Suppressor macrophage (primary cell): ENCODE measurements around the gene PKM.

Source experiments
- DNase-seq, 4 experiments: peaks; one replicate each; pipeline ENCODE4 v3.0.0-alpha.2; 2020 to 2022

Gene PKM

DNA sequence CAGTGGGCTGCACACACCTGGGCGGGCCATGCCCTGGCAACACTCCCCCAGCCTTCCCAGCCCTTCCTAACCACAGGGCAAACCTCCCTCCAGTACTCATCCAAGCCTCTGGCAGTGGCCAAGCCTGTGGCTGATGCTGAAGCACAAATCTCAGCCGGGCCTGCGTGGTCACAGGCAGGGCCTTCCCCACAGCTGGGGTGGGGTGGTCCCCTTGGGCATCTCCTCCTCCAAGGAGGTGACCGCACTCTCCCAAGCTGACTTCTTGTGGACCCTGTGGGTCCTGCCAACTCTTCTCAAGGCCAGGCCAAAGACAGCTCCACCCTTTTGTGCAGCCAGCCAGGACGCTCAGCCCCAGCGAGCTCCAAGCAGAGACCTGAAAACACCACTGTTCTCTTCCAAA is 54.8 kb downstream of the PKM start:
- no peak for DNase-seq

DNA sequence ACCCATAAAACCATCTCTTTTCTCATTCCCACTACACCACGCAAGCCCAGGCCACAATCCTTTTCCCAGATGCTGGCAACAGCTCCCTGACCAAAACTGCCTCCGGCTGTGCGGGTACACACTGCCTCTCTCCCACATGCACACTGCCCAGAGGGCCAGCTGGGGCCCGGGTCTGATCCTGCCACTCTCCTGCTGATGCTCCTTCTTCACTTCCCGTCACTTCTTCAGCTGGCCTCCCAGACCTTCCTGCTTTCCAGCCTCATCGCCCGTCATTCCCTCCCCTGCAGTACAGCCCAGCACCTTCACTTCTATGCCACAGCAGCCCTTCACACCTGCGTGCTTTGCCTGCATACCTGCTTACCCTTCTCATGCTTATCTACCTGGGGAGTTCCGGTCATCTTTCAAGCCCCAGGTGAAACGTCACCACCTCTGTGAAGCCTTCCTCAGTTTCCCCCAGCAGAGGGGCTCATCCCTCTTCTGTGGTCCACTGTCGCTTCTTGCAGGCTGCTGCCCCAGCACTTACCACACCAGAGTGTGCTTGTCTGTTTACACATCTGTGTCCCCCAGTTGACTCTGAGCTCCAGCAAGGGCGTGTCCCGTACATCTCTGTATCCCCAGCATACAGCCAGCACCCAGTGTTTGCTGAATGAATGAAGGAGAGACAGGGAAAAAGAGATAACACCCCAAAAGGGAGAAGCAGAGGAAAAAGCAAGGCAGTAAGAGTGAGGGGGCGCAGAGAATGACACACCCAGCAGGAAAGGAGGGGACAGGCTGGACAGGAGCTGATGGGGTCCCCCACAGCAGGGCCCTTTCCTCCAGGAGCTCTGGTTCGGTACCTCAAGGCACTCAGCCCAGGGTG is 55.6 kb downstream of the PKM start:
- no peak for DNase-seq

GRCh38 chr15:72174551-72175165 is 56.3 kb downstream of the PKM start:
- no peak for DNase-seq

- DNase-seq, result no peak
Observed at GRCh38 chr15:72173864-72174550, 57.0 kb downstream of the PKM start.

GRCh38 chr15:72173401-72173800 is 57.6 kb downstream of the PKM start:
- DNase-seq, result no peak

DNA sequence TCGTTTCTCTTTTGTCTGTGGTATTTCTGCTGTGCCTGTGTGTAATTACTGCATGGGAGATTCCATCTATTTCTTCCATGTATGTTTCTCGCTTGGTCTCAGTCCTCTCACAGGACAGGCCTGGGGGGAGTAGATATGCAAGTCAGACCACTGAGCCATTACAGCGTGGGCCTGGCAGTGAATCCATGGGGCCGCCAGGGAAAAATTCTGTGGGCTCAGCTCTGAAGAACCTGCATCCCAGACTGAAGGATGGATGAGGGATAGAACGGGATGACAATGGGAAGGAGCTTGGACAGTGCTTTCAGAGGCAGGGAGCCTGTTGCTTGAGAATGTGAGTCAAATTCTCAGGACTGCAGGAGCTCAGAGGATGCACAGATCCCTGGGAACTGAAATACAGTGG is 58.2 kb downstream of the PKM start:
- DNase-seq, result no peak

DNA sequence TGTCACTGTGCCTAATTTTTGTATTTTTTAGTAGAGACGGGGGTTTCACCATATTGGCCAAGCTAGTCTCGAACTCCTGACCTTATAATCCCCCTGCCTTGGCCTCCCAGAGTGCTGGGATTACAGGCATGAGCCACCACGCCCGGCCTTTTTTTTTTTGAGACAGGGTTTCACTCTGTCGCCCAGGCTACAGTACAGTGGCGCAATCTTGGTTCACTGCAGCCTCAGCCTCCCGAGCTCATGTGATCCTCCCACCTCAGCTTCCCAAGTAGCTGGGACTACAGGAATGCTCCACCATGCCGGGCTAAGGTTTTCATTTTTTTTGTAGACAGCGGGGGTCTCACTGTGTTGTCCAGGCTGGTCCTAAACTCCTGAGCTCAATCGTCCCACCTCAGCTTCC is 59.0 kb downstream of the PKM start:
- DNase-seq, result peak in 3 of 4 experiments; percentile 9 to 48 (median 24)

DNA sequence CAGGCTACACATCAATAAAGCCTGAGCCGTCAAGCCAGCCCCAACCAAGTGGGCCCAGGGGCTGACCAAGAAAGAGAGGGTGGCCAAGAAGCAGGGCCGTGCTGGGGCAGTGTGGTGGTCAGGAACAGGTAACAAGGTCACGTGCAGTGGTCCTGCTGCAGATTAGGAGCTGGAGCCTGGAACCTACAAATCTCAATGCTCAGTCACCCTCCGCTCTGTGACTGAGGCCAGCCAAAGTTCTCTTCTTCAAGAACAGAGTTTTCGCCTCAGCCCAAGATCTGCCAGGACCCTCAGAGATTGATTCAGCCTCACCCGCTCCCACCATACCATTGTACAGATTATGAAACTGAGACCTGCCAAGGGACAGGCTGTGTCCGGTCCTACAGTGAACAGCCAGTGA is 60.3 kb downstream of the PKM start:
- DNase-seq, result no peak

DNA sequence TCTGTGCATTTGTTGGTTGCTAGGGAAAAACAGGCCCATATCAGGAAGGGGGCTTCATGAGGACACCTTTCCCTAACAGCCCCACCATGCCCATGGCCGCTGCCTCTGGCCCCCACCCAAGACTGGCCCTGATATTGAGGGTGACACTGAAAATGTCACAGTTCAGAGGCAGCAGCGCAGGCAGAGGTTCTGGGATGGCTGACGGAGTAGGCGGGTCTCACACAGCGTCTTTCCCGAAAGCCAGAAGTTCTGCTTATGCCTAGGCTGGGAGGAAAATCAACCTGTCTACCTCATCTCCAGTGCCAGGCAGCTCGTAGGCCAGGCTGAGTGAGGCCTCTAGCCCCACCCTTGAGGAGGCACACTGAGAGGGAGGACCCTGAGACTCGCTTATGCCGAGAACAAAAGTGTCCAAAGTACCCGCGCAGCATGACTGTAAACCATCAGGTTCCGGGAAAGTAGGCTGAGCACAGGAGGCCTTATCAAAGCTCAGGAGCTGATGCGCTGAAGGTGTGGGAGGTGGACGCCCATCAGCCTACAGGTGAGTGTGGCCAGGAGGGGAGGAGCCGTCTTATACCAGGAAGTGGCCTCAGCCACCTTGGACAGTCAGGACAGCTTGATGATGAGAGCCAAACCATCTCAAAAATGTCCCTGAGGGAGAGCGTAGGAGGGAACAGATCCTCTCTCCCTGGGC is 60.9 kb downstream of the PKM start:
- DNase-seq, result no peak

- DNase-seq, result no peak
Observed at GRCh38 chr15:72169236-72169920, 61.6 kb downstream of the PKM start.

GRCh38 chr15:72168808-72169190 is 62.2 kb downstream of the PKM start:
- DNase-seq, result no peak

DNA sequence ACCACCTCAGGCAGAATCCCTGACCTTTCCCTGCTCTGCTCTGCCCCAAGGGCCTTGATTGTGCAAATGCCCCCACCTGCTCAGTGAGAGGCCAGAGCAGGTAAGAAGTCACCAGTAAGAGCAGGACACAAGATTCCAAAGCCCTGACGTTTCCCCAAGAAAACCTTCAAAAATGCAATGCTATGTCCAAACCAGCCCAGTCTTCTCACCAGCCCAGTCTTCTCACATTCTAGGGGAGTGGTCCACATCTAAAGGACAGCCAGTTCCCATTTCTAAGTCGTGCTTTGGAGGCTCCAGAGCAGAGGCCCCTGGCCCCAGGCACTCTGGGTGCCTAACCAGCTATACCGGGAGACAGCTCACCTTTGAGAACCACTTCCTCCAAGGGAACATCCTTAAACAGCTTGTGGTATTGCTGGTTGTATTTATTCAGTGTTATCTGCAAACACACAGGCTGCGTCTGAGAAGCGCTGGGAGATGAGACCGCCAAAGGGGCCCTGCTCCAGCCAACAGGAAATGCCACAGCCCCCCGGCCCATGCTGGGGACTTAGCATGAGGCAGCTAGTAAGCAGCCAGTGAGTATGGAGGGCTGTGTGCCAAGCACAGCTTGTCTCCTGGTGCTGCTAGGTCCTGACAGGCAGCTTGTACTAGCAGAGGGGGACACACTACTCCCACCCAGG is 62.7 kb downstream of the PKM start:
- no peak for DNase-seq

- no peak for DNase-seq
Observed at GRCh38 chr15:72167445-72167844, 63.5 kb downstream of the PKM start.

DNA sequence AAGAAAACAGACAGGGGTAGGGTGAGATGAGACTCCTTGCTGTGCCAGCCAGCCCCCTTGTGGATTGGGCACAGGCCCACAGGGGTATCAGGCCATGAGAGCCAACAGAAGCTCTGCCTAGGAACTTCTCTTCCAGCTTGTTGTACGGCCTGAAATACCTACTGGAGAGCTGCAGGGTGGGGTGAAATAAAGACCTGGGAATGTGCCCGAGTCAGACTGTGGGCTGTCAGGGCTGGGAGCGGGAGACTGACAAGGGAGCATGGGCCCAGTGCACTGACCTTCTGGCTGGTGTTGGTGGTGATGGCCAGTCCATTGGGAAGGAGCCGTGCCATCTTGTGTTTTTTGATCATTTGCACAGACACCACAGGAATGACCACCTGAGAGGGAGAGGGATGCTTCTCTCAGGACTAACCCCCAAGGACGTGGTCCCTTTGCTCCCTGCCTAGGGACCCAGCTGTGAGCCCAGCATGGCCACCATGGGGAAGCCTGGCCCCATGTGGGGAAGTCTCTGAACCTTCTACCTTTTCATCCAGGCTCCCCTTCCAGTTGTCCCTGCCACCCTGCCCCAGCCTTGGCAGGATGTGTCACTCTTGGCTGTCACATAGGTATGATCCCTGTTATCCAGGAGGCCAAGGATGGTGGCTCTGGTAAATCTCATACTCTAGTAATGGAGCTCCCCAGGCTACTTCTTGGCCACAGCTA is 64.1 kb downstream of the PKM start:
- DNase-seq, result no peak

- DNase-seq, result no peak
Observed at GRCh38 chr15:72163719-72164118, 67.3 kb downstream of the PKM start.

GRCh38 chr15:72162569-72162968 is 68.4 kb downstream of the PKM start:
- no peak for DNase-seq

DNA sequence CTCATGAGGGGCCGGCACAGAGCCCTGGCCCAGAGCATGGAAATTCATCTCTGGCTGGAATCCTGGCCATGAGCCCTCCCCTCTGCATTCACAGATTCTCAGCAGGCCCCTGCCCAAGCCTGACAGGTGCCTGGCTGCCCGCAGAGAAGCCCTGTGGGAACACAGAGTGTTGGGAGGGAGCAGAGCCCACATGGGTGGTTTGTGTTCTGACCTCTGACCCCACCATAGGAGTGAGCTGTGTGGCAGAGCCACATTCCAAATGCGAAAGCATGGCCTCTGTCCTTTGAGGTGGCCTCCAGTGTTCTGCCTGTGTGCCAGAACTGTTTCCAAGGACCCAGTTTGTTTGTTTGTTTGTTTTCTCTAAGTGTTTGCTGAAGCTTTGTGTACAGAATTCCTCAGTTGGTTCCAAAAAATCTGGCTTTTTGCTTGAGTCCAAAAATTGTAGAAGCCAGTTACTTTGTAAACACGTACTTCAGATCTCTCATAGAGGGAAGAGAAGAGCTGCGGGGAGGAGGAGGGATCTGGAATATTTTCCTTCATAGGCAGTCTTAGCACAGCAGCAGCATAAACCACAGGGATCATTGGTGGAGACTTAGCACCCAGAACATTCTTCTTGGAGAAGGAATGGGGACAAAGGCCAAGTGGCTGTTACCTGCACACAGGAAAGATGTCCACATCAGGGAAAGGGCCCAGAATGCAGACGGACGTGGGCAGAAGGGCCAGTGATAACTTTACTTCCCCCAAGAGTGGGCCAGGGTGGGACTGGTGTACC is 69.4 kb downstream of the PKM start:
- no peak for DNase-seq

DNA sequence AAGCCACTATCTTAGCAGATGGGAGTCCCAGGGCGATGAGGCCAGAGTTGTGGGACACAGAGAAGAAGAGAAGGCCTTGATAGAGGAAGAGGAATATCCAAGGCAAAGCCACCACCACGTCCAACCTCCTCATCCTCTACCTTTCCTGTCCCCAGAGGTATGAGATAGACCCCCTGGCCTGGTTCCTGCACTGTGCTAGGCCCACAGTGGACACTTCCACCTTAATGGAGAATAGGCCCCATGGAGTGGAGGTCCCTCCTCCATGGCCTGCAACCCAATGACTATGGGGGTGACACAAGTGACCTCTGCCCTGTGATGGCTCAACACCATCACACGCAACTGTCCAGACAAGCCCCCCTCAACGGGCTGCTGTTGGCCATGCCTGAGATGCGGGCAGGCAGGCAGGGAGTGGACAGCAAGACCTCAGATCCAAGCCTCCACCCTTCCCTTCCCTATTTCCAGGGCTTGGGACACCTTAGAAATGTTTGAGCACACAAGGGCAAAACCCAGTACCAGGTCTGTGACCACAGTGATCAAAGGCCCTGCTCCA is 70.2 kb downstream of the PKM start:
- DNase-seq, result no peak

DNA sequence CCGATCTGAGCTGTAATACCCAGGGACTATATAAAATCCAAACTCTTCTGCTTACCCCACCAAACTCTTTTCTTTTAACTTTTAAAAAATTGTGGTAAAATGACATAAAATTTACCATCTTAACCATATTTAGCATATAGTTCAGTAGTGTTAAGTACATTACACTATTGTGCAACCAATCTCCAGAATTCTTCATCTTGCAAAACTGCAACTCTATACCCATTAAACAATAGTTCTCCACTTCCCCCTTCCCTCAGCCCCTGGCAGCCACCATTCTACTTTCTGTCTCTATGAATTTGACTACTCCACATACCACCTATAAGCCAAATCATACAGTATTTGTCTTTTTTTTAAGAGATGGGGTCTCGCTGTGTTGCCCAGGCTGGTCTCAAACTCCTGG is 74.1 kb downstream of the PKM start:
- peak in 2 of 4 experiments; percentile 42 to 58 for DNase-seq
